Activated CD4-positive, alpha-beta T cell treated with anti-CD3 and anti-CD28 coated beads, Interleukin-2, amount 10 ng/mL, durations not matched to agents 24 days and 14 days (primary cell): ENCODE data around the gene UCN. TPM values are rescaled to one million over a fixed set of nuclear protein-coding genes. Genes with fewer than 3 reads are reported as not detected.
"Not testable (repeated sequence)": the region's sequence is repeated elsewhere in the genome, so short reads cannot be mapped to it uniquely, and the experiment has no call there.

Source experiments
- DNase-seq: peaks from one replicate; pipeline ENCODE4 v3.0.0; 2022
- H3K27ac Mint-ChIP-seq: one replicate; pipeline ENCODE4 v1.8.0; 2022; ENCODE audit warnings: mild to moderate bottlenecking, mixed read lengths
- H3K27me3 Mint-ChIP-seq: one replicate; pipeline ENCODE4 v1.8.0; 2022; ENCODE audit warnings: mixed read lengths
- H3K36me3 Mint-ChIP-seq: one replicate; pipeline ENCODE4 v1.8.0; 2022; ENCODE audit warnings: low read depth, mild to moderate bottlenecking, mixed read lengths
- H3K4me1 Mint-ChIP-seq: one replicate; pipeline ENCODE4 v1.8.0; 2021; ENCODE audit warnings: mixed read lengths
- H3K4me3 Mint-ChIP-seq: one replicate; pipeline ENCODE4 v1.8.0; 2022; ENCODE audit warnings: mild to moderate bottlenecking, moderate library complexity, mixed read lengths
- H3K9me3 Mint-ChIP-seq: one replicate; pipeline ENCODE4 v1.8.0; 2021; ENCODE audit warnings: mixed read lengths
- intact Hi-C: fragments of 100-400 bp; cut with micrococcal nuclease; formaldehyde crosslinking; loops from one replicate; pipeline ENCODE4 v1.15.1; 2023
- total RNA-seq: library from RNA; stranded (reverse); gene quantifications from 2 replicates; pipeline ENCODE4 v1.2.3, GENCODE V29; 2022

The UCN gene, protein sequence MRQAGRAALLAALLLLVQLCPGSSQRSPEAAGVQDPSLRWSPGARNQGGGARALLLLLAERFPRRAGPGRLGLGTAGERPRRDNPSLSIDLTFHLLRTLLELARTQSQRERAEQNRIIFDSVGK
- 1.9 and 2.7 TPM in 2 replicates for total RNA-seq

DNA sequence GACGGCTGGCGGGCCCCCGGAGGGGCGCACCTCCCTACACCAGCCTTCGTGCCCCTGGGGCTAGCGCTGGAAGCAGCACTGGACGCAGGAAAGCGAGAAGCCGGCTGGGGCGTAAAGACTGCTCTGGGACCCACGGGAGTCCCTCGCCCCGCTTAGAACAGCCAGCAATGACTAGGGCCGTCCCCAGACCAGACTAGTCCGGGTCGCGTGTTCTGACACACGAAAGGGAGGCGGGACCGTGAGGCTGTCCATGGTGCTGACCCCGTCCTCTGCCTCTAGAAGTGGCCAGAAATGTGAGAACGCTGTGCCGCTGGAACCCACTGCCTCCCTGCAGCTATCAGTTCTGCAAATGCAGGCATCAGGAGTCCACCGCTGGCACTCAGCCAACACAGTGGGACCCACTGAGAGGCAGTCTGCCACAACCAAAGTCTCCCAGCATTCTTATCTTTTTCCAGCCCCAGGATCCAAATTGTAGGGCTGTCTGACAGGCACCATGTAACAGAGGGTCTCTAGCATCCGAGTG is at the start of gene UCN:
TSS of gene UCN (minus strand) at position 87 of the 523 bp plus-strand sequence. CDS start 550 bp downstream, outside the sequence.
- Mint-ChIP-seq H3K4me3 (peak within 1 kb of the TSS; percentile 43), H3K4me1 (no peaks in the 10 kb centered on the region), H3K36me3 (peaks cover 20% of the 10 kb centered on the region), H3K27me3 (peaks cover 19% of the 10 kb centered on the region), H3K27ac (no peak within 1 kb of the TSS), H3K9me3 (no peaks in the 10 kb centered on the region)
- DNase-seq, result no peak
- intact Hi-C loops, result no loop called here

DNA sequence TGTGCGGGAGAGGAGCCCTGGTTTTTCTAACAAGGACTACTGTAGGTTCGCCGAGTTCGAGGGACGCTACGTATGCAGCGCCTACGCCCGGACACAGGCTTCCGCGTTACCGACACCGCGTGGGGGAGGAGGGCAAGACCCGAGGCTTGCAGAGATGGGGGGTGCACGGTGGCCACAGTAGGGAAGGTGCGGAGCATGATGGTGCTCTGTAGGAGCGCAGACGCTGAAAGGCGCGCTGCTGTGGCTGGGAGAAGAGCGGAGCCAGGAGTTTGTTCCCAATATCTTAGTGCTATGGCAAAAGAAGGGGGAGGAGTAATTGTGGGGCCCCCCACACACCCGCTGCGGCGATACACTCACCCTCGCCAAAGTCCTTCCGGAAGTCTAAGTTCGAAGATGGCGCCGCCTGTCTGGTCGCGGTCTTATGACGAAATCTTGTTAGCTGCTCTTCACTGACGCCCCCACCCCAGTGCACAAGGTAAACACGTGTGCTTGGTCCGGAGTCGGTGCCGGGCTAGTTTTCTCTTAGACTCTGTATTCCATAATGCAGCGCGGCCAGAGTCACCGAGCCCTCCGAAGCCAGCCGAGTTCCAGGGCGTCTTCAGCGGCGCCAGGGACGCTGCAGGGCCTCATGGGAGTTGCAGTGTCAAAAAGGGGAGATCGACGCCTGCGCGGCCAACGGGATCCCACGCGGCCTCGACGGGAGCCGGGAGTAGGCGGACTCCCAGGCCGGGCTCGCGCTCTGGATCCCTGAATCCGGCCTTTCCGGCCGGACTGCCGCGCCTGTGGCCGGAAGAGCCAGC is 48.3 kb upstream of the UCN start, which contains the start of gene GTF3C2:
TSS of gene GTF3C2 (minus strand) at position 383 of the 800 bp plus-strand sequence. CDS start 13,210 bp downstream, outside the sequence.
- intact Hi-C loops, result loop anchor here (1.0 to 5.0 kb wide), 9 partner anchors 14 to 324 kb away; partner anchors contain the start of genes CAD, CCDC121, EIF2B4 and GPN1
- Mint-ChIP-seq H3K4me3 (peak within 1 kb of the TSS; percentile 99), H3K27ac (peak within 1 kb of the TSS; percentile 100), H3K36me3 (peaks cover 29% of the 10 kb centered on the region), H3K9me3 (no peaks in the 10 kb centered on the region), H3K4me1 (peaks cover 42% of the 10 kb centered on the region), H3K27me3 (peaks cover 2% of the 10 kb centered on the region)
- peak; percentile 97 for DNase-seq

DNA sequence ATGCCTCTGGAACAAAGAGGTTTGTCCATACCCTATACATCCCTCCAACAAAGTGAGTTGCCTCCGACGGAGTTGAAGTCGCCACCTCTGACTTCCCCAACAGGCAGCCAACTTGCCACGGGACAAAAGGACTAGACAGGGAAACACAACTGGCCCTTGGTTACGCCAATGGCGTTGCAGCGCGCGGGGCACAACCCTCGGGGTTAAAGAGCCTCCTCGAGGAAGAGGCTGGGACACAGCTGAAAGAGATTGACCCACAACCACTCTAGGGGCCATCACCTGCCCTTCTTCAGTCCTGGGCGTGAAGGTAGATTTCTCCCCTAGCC is 47.8 kb upstream of the UCN start:
- peak overlapping the region; percentile 100 for H3K27ac Mint-ChIP-seq
- H3K27me3 Mint-ChIP-seq, result peaks cover 2% of the 10 kb centered on the region
- intact Hi-C loops, result loop anchor here (1.0 to 5.0 kb wide), 9 partner anchors 14 to 323 kb away; partner anchors contain the start of genes CAD, CCDC121, EIF2B4 and GPN1
- H3K9me3 Mint-ChIP-seq, result no peaks in the 10 kb centered on the region
- DNase-seq, result peak; percentile 88
- H3K36me3 Mint-ChIP-seq, result peaks cover 28% of the 10 kb centered on the region
- H3K4me1 Mint-ChIP-seq, result peaks cover 45% of the 10 kb centered on the region
- H3K4me3 Mint-ChIP-seq, result peak overlapping the region; percentile 99

DNA sequence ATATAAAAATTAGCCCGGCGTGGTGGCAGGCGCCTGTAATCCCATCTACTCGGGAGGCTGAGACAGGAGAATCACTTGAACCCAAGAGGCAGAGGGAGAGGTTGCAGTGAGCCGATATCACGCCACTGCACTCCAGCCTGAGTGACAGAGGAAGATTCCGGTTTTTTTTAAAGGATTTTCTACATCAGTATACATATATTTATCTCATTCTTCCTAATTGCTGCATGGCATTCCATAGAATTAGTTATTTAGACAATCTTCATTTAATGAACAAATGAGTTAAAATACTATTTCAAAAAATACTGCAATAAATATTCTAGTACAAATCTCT is 46.3 kb upstream of the UCN start:
- Mint-ChIP-seq H3K4me1 (peaks cover 48% of the 10 kb centered on the region), H3K27ac (no peak overlapping the region), H3K36me3 (peaks cover 27% of the 10 kb centered on the region), H3K4me3 (peak overlapping the region; percentile 60), H3K27me3 (peaks cover 2% of the 10 kb centered on the region), H3K9me3 (no peaks in the 10 kb centered on the region)
- no peak for DNase-seq
- intact Hi-C loops, result no loop called here

DNA sequence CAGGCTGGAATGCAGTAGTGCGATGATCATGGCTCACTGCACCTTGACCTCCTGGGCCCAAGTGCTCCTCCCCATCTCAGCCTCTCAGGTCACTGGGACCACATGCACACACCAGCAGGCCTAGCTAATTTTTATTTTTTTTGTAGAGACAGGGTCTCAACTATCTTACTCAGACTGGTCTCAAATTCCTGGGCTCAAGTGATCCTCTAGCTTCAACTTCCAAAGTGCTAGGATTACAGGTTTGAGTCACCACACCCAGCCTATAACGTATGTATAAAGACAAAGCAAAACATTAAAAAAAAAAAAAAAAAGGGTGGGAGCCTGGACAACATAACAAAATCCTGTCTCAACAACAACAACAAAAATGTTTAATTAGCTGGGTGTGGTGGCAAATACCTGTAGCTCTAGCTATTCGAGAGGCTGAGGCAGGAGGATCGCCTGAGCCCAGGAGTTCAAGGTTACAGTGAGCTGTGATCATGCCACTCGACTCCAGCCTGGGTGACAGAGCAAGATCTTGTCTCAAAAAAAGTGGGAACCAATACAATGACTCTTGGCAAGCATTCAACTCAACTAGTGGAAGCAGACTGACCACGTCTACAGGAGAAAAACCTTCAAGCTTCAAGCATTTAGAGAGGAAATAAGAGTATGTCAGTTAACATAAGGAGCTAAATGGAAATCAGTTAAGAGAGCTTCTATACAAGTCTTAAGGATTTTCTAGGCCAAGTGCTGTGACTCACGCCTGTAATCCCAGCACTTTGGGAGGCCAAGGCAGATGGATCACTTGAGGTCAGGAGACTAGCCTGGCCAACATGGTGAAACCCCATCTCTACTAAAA is 45.7 kb upstream of the UCN start:
- peaks cover 2% of the 10 kb centered on the region for H3K27me3 Mint-ChIP-seq
- no peak for DNase-seq
- H3K4me3 Mint-ChIP-seq, result peak overlapping the region; percentile 60
- no peaks in the 10 kb centered on the region for H3K9me3 Mint-ChIP-seq
- intact Hi-C loops, result no loop called here
- H3K36me3 Mint-ChIP-seq, result peaks cover 29% of the 10 kb centered on the region
- peaks cover 51% of the 10 kb centered on the region for H3K4me1 Mint-ChIP-seq
- H3K27ac Mint-ChIP-seq, result peak overlapping the region; percentile 60

DNA sequence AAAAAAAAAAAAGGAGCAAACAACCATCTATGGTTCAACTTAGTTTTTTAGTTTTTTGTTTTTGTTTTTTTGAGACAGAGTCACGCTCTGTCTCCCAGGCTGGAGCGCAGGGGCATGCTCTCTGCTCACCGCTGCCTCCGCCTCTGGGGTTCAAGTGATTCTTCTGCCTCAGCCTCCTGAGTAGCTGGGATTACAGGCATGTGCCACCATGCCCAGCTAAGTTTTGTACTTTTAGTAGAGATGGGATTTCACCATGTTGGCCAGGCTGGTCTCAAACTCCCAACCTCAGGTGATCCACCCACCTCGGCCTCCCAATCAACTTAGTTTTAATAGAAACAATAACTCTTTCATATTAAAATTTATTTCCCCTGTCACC is 45.1 kb upstream of the UCN start:
- H3K27me3 Mint-ChIP-seq, H3K9me3 Mint-ChIP-seq, DNase-seq, H3K27ac Mint-ChIP-seq, intact Hi-C loops: not testable (repeated sequence)
- Mint-ChIP-seq H3K4me3 (peak overlapping the region; percentile 35), H3K4me1 (peaks cover 47% of the 10 kb centered on the region), H3K36me3 (peaks cover 26% of the 10 kb centered on the region)

DNA sequence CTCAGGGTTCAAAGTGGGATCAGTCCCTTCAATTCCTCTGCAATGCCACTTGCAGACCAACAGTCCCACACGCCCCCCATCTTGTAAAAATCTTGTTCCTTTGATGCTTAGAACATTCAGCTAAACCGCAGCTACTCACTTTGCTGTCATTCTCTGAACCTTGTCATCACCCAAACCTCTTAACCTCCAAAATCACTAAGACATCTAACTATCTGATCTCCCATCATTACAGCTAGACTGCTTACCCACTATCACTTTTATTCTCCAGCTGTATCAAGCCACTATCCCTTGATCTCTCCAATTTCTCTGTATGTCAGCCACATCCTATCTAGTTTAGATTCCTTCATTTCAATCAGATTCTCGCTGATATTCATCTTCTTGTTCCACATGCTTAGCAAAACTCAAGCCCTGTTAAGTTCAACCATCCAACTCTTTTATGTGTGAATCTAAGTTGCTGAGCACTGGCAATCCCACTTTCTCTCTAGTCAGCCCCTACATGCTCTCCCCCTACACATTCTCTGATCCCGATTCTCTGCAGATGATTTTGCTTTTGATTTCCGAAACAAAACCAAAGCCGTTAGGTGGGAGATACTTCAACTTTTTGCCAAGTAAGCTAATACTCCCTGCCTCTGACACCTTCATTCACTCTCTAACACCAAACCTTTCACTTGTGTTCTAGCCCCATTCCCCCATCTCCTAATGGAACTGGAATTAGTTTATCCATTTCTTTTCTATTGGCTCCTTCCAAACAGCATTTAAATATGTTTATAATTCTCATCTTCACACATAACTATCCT is 43.8 kb upstream of the UCN start:
- Mint-ChIP-seq H3K27me3 (peaks cover 2% of the 10 kb centered on the region), H3K4me3 (peak overlapping the region; percentile 26), H3K9me3 (no peaks in the 10 kb centered on the region), H3K27ac (peak overlapping the region; percentile 3), H3K4me1 (peaks cover 39% of the 10 kb centered on the region), H3K36me3 (peaks cover 25% of the 10 kb centered on the region)
- no peak for DNase-seq
- intact Hi-C loops, result no loop called here

DNA sequence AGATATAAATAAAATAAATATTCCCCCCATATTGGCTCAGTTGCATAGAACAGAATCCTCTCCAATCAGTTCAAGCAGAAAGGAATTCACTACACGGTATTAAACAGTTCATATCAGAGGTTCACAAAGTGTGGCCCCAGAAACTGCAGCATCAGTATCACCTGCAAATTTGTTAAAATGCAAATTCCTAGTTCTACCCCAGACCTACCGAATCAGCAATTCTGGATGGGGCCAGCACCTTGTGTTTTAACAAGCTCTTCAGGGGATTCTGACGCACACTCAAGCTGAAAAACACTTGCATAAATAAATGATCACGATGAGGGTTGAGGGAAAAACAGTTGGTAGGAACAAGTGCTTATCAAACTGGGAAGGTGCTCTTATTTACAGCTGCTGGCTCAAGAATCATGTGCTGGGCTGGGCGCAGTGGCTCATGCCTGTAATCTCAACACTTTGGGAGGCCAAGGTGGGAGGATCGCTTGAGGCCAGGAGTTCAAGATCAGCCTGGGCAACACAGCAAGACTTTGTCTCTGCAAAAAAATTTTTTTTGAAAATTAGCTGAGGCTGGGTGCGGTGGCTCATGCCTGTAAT is 42.0 kb upstream of the UCN start:
- H3K36me3 Mint-ChIP-seq, result peaks cover 27% of the 10 kb centered on the region
- DNase-seq, result no peak
- intact Hi-C loops, result no loop called here
- no peaks in the 10 kb centered on the region for H3K9me3 Mint-ChIP-seq
- no peaks in the 10 kb centered on the region for H3K27me3 Mint-ChIP-seq
- no peak overlapping the region for H3K4me3 Mint-ChIP-seq
- no peak overlapping the region for H3K27ac Mint-ChIP-seq
- H3K4me1 Mint-ChIP-seq, result peaks cover 29% of the 10 kb centered on the region

DNA sequence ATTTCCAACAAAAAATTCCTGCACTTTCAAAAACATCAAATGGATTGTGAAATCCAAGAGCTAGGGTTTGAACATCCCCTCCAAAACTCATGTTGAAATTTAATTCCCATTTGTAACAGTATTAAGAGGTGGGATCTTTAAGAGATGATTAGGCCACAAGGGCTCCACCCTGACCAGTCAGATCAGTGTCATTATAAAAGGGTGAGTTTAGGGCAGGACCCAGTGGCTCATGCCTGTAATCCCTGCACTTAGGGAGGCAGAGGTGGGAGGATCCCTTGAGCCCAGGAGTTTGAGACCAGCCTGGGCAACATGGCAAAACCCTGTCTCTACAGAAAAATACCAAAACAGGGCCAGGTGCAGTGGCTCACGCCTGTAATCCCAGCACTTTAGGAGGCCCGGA is 39.4 kb upstream of the UCN start:
- H3K9me3 Mint-ChIP-seq, result no peaks in the 10 kb centered on the region
- H3K4me3 Mint-ChIP-seq, result no peak overlapping the region
- H3K27ac Mint-ChIP-seq, result no peak overlapping the region
- no peak for DNase-seq
- no peaks in the 10 kb centered on the region for H3K27me3 Mint-ChIP-seq
- H3K4me1 Mint-ChIP-seq, result peaks cover 18% of the 10 kb centered on the region
- H3K36me3 Mint-ChIP-seq, result peaks cover 34% of the 10 kb centered on the region
- intact Hi-C loops, result no loop called here

DNA sequence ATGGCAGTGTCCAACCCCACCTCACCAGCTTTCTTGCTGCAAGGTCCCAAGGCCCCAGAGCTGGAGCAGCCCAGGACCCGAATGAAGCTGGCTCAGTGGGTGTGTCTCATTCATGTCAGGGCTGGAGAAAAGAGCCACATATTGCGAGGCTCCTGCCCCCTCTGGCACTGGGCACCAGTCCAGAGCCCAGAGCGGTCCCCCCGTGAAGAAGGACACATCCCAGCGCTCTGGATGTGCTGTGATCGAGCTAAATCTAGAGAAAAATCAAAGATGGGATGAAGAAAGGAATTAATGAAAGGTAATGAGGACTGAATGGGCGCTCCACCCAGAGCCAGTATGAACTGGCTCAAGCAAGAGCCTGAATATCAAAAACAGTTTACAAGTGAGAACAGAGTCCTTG is 27.9 kb upstream of the UCN start:
- intact Hi-C loops, result no loop called here

DNA sequence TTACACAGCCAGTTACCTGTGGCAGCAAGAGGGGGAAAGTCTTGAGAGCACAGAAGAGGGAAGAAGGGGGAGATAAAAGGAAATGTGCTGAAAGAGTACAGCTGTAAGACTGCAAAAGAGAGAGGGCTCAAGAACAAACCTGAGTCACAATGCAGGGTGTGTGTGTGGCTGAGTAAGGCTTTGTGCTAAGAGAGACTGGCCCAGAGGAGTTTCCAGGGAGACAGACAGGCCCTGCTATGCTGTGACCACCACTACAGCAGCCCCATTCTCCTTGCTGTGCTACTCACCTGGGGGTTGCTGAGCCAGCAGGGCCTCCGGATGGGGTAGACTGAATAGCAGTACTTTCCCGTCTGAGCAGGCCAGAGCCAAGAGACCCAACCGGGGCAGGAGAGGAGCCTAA is 27.1 kb upstream of the UCN start:
- Mint-ChIP-seq H3K9me3 (no peaks in the 10 kb centered on the region), H3K36me3 (peaks cover 46% of the 10 kb centered on the region), H3K27me3 (no peaks in the 10 kb centered on the region), H3K4me1 (no peaks in the 10 kb centered on the region), H3K4me3 (no peak overlapping the region), H3K27ac (peak overlapping the region; percentile 46)
- intact Hi-C loops, result no loop called here
- no peak for DNase-seq

More for the DNA sequence above, 27.9 kb upstream of the UCN start:
- Mint-ChIP-seq H3K4me3 (no peak overlapping the region), H3K4me1 (no peaks in the 10 kb centered on the region), H3K27me3 (no peaks in the 10 kb centered on the region), H3K9me3 (no peaks in the 10 kb centered on the region), H3K36me3 (peaks cover 46% of the 10 kb centered on the region), H3K27ac (no peak overlapping the region)
- no peak for DNase-seq

DNA sequence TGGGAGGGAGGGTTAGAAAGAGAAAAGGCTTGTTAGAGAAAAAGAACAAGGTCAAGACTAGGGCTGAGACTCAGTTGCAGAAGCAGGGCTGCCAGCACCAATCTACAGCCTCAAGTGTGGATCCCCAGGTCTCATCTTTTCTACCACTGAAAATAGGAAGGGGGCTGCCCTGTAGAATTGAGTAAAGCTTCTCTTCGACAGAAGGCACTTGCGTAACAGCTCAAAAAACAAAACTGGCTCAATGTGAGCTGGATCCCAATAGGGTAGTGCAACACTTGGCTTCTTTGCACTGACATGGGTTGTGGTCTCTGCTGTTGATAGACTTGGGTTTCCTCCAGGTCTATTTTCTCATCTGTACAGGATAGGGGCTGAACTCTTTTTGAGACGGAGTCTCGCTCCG is 16.5 kb upstream of the UCN start:
- Mint-ChIP-seq H3K36me3 (peaks cover 42% of the 10 kb centered on the region), H3K4me3 (peak overlapping the region; percentile 15), H3K9me3 (no peaks in the 10 kb centered on the region), H3K27me3 (no peaks in the 10 kb centered on the region), H3K4me1 (peaks cover 15% of the 10 kb centered on the region), H3K27ac (peak overlapping the region; percentile 1)
- intact Hi-C loops, result loop anchor here (5.0 kb wide), 1 partner anchor 107 kb away; the partner anchor contains the start of gene CAD
- no peak for DNase-seq
